Measurements from ENCODE around the gene DNAJB8. TPM values are rescaled to one million over a fixed set of nuclear protein-coding genes. Genes with fewer than 3 reads are reported as not detected.

DNAJB8 gene
- total RNA-seq, 1 experiment from 2014 or later, result not detected

GRCh38 chr3:128413413-128414205 lies 53.1 kb downstream of the DNAJB8 start:
- no peak for DNase-seq (ENCODE audit: low read depth in 1 of 2, low spot score in 2 of 2)
- Histone ChIP-seq H3K4me3 (no peak overlapping the region), H3K27me3 (replicated peaks) (no peaks in the 10 kb centered on the region), H3K9me3 (replicated peaks) (no peaks in the 10 kb centered on the region), H3K36me3 (no peaks in the 10 kb centered on the region), H3K27ac (no peak overlapping the region), H3K4me1 (replicated peaks) (peaks cover 23% of the 10 kb centered on the region)

DNA sequence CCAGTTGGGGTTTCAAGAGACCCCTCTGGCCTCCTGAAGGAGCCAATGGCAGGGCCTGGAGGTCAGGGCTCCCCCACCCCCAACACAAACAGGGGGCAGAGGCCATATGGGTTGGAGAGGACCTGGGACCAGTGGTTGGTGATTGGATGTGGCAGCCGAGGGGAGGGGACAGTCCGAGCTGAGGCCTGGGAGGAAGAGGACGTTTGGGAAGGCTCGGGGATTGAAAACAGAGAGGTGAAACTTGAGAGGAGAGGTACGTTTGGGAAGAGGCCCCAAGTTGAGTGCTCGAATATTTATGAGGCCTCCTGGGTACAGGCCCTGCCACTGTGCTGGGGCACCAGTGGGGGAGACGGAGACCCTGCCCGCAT lies 53.7 kb downstream of the DNAJB8 start:
- Histone ChIP-seq H3K27ac (no peak overlapping the region), H3K9me3 (replicated peaks) (no peaks in the 10 kb centered on the region), H3K27me3 (replicated peaks) (no peaks in the 10 kb centered on the region), H3K4me3 (no peak overlapping the region), H3K4me1 (replicated peaks) (peaks cover 23% of the 10 kb centered on the region), H3K36me3 (no peaks in the 10 kb centered on the region)
- no peak for DNase-seq (ENCODE audit: low read depth in 1 of 2, low spot score in 2 of 2)

Other genes with a start within 250 kb of the DNAJB8 start
- 14.9 and 15.5 TPM in 2 replicates for gene GATA2, start 26.3 kb upstream of the DNAJB8 start, total RNA-seq (2014; rRNA removed; shearing (Covaris generic))
- gene RPN1, start 183.9 kb upstream of the DNAJB8 start, total RNA-seq (2014; rRNA removed; shearing (Covaris generic)), result 327 and 374 TPM in 2 replicates

Data from SJSA1 (cell line).